NAMALWA (cell line): ENCODE results near the gene HDLBP.
A peak's percentile ranks its signal among the peaks of the same experiment; 100 is the strongest.

Source experiments
- DNase-seq: peaks from one replicate; pipeline ENCODE4 v3.0.0-alpha.2; 2015; ENCODE audit warnings: low spot score

Gene HDLBP

GRCh38 chr2:241228081-241228859 is 87.2 kb downstream of the HDLBP start:
- no peak for DNase-seq

GRCh38 chr2:241227594-241227993 is 87.9 kb downstream of the HDLBP start:
- DNase-seq, result no peak

- no peak for DNase-seq
Measured at GRCh38 chr2:241226723-241227572, 88.5 kb downstream of the HDLBP start.

GRCh38 chr2:241225983-241226382 is 89.5 kb downstream of the HDLBP start:
- DNase-seq, result no peak

GRCh38 chr2:241225545-241225944 is 89.9 kb downstream of the HDLBP start:
- no peak for DNase-seq

GRCh38 chr2:241224851-241225438 is 90.5 kb downstream of the HDLBP start:
- DNase-seq, result no peak

GRCh38 chr2:241224018-241224850 is 91.2 kb downstream of the HDLBP start:
- no peak for DNase-seq

- DNase-seq, result peak; percentile 51
Measured at GRCh38 chr2:241223211-241224017, 92.1 kb downstream of the HDLBP start.

- no peak for DNase-seq
Measured at GRCh38 chr2:241219856-241220356, 95.6 kb downstream of the HDLBP start.

GRCh38 chr2:241219030-241219382 is 96.5 kb downstream of the HDLBP start:
- no peak for DNase-seq

- DNase-seq, result peak; percentile 25
Measured at GRCh38 chr2:241218131-241219029, 97.1 kb downstream of the HDLBP start.

GRCh38 chr2:241217320-241218031 is 98.0 kb downstream of the HDLBP start:
- DNase-seq, result no peak

- no peak for DNase-seq
Measured at GRCh38 chr2:241216211-241216761, 99.2 kb downstream of the HDLBP start.

GRCh38 chr2:241215421-241215820 is 100.1 kb downstream of the HDLBP start:
- DNase-seq, result no peak

- DNase-seq, result no peak
Measured at GRCh38 chr2:241214766-241215165, 100.7 kb downstream of the HDLBP start.

GRCh38 chr2:241214209-241214608 is 101.3 kb downstream of the HDLBP start:
- no peak for DNase-seq

- no peak for DNase-seq
Measured at GRCh38 chr2:241213567-241213966, 101.9 kb downstream of the HDLBP start.

- DNase-seq, result no peak
Measured at GRCh38 chr2:241213041-241213440, 102.4 kb downstream of the HDLBP start.

- DNase-seq, result no peak
Measured at GRCh38 chr2:241211276-241211675, 104.2 kb downstream of the HDLBP start.
